ENCODE data around the gene MLXIP.
"Not testable (repeated sequence)": the region's sequence is repeated elsewhere in the genome, so short reads cannot be mapped to it uniquely, and the experiment has no call there.

Gene MLXIP

GRCh38 chr12:122150127-122150681 lies 71.6 kb downstream of the MLXIP start:
- no peak for DNase-seq

- no peak for DNase-seq
Observed at GRCh38 chr12:122152754-122153153, 74.2 kb downstream of the MLXIP start.

- no peak for DNase-seq
Observed at GRCh38 chr12:122155705-122156104, 77.1 kb downstream of the MLXIP start.

GRCh38 chr12:122158700-122159285 lies 80.2 kb downstream of the MLXIP start:
- no peak for DNase-seq

GRCh38 chr12:122159882-122160281 lies 81.3 kb downstream of the MLXIP start:
- DNase-seq, result no peak

- no peak for DNase-seq
Observed at GRCh38 chr12:122160761-122161160, 82.2 kb downstream of the MLXIP start.

- peak in 1 of 5 donors; percentile 44 for DNase-seq
Observed at GRCh38 chr12:122161682-122162081, 83.1 kb downstream of the MLXIP start.

GRCh38 chr12:122162976-122163375 lies 84.4 kb downstream of the MLXIP start:
- no peak for DNase-seq

- DNase-seq, result peak in 1 of 5 donors; percentile 73
Observed at GRCh38 chr12:122166422-122167349, 88.1 kb downstream of the MLXIP start.

GRCh38 chr12:122167356-122167925 lies 88.9 kb downstream of the MLXIP start:
- no peak for DNase-seq

GRCh38 chr12:122168492-122168891 lies 89.9 kb downstream of the MLXIP start:
- DNase-seq, result no peak

- no peak for DNase-seq
Observed at GRCh38 chr12:122171399-122171798, 92.8 kb downstream of the MLXIP start.

GRCh38 chr12:122172262-122172939 lies 93.8 kb downstream of the MLXIP start:
- DNase-seq, result no peak

- DNase-seq, result no peak
Observed at GRCh38 chr12:122174155-122174845, 95.7 kb downstream of the MLXIP start, which contains the start of gene IL31. IL31 (minus strand) TSS chr12:122174221; CDS start chr12:122174172, 49 bp downstream.

GRCh38 chr12:122176473-122176872 lies 97.9 kb downstream of the MLXIP start:
- DNase-seq, result not testable (repeated sequence)

- DNase-seq, result peak in 1 of 5 donors; percentile 33
Observed at GRCh38 chr12:122182887-122183587, 104.5 kb downstream of the MLXIP start, which contains the start of gene LRRC43. LRRC43 (plus strand) TSS chr12:122183123; CDS start chr12:122183145, 22 bp downstream.

- no peak for DNase-seq
Observed at GRCh38 chr12:122183588-122183940, 105.0 kb downstream of the MLXIP start.

GRCh38 chr12:122184517-122184916 lies 106.0 kb downstream of the MLXIP start:
- DNase-seq, result no peak

- no peak for DNase-seq
Observed at GRCh38 chr12:122185079-122185478, 106.5 kb downstream of the MLXIP start.

GRCh38 chr12:122185494-122186082 lies 107.0 kb downstream of the MLXIP start:
- DNase-seq, result no peak

- no peak for DNase-seq
Observed at GRCh38 chr12:122187466-122187865, 108.9 kb downstream of the MLXIP start.
